Measurements from ENCODE around the gene PEPD.
A peak's percentile ranks its signal among the peaks of the same experiment; 100 is the strongest.

PEPD gene

DNA sequence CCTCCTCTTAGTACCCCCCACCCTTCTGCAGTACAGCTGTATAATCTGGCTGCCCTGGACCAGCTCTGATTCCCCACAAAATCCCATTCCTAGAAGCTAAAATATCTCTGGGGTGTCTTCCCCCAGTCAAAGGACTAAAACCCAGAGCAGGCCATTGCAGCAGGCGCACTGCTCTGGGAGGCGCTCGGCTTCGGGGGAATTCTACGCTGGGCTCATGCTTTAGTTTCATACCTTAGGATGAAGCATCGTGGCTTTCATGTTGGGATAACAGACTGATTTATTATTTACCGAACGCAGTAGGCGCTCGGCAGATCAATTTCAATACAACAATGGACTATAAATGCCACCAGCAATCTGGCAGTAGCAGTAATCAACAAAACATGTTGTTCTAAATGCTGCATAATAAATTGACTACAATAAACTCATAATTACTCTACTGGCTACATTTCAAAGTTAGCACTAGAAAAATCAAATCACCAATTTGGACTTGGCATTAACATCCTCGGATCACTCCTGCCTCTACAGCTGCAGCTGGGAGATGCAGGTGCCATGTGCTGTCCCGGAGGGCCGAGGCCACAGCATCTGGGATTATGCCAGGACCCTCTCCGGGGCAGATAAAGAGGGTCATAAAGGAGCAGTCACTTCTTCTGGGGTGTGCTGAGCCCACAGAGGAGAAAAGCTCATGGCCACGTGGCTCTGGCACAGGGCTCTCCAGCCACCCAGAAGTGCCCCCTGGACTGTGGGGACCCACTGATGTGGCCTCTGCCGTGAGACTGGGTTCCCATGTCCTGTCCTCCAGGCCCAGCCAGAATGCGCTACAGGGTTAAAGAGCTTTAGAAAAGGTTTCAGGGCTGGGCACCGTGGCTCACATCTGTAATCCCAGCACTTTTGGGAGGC is 112.8 kb downstream of the PEPD start:
- DNase-seq (ENCODE audit: low read depth) = no peak
- no peak overlapping the region for H3K4me3 ChIP-seq (replicated peaks; ENCODE audit: low read depth, low read length)
- TF ChIP-seq, protein P1, sequence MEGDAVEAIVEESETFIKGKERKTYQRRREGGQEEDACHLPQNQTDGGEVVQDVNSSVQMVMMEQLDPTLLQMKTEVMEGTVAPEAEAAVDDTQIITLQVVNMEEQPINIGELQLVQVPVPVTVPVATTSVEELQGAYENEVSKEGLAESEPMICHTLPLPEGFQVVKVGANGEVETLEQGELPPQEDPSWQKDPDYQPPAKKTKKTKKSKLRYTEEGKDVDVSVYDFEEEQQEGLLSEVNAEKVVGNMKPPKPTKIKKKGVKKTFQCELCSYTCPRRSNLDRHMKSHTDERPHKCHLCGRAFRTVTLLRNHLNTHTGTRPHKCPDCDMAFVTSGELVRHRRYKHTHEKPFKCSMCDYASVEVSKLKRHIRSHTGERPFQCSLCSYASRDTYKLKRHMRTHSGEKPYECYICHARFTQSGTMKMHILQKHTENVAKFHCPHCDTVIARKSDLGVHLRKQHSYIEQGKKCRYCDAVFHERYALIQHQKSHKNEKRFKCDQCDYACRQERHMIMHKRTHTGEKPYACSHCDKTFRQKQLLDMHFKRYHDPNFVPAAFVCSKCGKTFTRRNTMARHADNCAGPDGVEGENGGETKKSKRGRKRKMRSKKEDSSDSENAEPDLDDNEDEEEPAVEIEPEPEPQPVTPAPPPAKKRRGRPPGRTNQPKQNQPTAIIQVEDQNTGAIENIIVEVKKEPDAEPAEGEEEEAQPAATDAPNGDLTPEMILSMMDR (IDR thresholded peaks at IDR 0.05; ENCODE audit: low read length, missing control alignments) = no peak

DNA sequence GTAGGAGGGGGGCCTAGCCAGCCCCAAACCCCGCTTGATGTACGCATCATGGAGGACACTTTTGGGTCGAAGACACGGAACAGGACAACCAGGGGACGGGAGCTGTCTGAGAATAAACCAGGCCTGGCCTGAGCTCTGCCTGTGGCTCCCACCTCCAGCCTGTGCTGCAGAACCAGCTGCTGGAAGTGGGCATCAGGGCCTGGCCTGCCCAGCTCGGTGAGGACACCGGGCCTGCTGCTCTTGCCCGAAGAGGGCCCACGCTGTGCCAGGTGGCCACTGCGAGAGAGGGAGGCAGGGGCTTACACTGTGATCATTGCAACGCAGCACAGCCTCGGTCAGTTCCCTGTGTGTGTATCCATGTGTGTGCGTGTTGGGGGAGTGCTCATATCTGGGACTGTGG is 113.5 kb downstream of the PEPD start:
- TF ChIP-seq, protein P1 (IDR thresholded peaks at IDR 0.05; ENCODE audit: low read length, missing control alignments) = no peak
- H3K4me3 ChIP-seq (replicated peaks; ENCODE audit: low read depth, low read length) = no peak overlapping the region
- DNase-seq (ENCODE audit: low read depth) = no peak

DNA sequence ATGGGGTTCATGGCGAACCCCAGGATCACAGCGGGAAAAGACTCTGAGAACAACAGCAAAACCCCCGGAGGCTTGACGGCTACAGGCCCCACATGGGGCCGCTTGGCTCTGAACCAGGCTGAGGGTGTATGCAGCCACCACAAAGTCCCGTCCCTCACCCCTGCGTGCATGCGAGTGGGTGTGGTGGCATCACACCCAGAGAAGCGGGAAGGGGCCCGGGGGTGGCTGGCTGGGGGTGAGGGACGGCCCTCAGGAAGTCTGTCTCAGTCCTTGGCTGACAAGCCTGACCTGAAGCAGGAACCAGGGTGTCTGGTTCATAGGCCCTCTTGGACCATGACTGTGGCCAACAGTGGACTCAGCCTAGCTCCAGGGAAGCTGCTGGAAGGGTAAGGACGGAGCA is 113.9 kb downstream of the PEPD start:
- TF ChIP-seq, protein P1 (IDR thresholded peaks at IDR 0.05; ENCODE audit: low read length, missing control alignments) = no peak
- H3K4me3 ChIP-seq (replicated peaks; ENCODE audit: low read depth, low read length) = no peak overlapping the region
- DNase-seq (ENCODE audit: low read depth) = no peak

DNA sequence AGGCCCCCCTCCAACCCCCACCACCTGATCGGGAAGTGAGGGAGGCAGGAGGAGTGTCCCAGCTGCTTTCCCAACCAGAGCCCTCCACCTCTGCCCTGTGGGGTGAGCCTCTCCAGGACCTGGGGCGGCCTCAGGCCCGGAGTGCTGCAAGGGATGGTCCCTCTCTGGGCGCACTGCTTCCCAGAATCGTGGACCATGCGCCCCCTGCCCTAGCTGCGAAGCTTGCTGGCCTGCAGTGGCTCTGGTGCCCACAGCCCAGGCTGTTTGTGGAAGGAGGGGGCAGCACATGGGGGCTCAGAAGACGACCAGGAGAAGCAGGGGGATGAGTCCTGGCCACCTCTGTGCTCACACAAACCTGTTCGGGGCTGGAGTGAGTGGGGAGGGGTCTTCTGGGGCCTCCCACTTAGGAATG is 114.4 kb downstream of the PEPD start:
- TF ChIP-seq, protein P1 (IDR thresholded peaks at IDR 0.05; ENCODE audit: low read length, missing control alignments) = no peak
- no peak overlapping the region for H3K4me3 ChIP-seq (replicated peaks; ENCODE audit: low read depth, low read length)
- no peak for DNase-seq (ENCODE audit: low read depth)

DNA sequence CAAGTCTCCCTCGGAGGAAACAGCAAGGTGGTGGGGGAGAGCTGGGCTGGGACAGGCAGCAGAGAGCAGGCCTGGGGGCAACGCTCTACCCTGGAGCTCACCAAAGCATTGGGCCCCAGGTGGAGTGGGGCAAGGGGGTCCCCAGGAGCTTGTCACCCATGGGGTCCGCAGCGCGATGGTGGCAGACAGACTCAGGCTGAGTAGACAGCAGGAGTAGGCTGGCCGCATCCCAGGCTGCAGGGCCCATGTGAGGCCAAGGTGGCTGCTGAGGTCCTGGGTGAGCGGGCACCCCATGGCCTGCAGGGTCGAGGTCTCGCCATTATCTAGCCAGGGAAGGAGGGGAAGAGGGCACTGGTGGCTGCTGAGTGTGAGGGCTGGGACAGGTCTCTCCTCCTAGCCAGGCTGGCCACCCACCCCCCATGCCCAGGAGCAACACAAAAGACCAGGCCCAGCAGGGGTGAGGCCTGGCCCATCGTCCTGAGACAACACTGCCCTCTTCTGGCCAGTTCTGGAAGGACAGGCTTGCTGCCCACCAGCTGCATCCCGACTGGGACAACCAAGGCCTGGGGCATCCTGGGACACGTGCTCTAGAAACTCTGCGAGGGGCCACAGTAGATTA is 115.0 kb downstream of the PEPD start:
- peak; percentile 64 for DNase-seq (ENCODE audit: low read depth)
- H3K4me3 ChIP-seq (replicated peaks; ENCODE audit: low read depth, low read length) = no peak overlapping the region
- TF ChIP-seq, protein P1 (IDR thresholded peaks at IDR 0.05; ENCODE audit: low read length, missing control alignments) = peak; percentile 95

DNA sequence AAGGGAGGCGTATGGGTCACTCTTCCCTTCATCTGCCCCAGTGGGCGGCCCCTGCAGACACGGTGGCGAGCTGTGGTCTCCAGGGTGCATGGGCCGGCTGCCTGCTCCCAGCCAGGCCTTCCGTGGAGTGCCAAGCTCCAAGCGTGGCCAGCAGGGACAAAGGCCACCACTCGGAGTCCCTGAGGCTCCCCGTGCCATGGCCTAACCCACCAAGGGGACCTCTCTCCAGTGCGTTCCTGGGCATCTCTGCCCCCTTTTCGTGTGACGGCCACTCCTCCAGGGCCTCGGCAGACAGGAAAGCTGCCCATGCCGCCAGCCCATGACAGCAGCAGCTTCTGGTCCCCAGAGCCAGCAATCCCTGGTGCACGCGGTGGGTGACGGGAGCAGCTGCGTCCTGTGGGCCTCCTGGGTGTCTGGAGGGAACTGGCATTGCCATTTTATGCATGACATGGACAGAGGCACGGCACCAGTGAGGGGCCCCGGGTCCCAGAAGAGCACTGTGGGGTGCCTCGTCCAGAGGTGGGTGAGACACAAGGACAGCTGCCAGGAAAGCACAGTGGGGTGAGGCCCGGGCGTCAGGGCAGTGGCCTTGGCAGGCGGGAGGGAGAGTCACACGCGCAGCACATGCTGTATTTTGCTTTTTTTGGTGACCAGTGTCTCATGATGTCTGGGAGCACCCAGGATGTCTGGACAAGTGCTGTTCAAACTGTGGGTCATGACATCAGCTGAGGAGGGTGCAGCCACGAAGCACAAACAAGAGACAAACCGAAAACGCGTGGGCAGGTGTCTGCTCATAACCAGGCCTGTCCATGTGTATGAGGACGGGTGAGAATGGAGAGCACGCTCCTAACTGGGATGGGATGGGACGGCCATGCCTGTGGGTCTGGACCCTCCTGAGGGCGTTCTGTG is 115.8 kb downstream of the PEPD start:
- H3K4me3 ChIP-seq (replicated peaks; ENCODE audit: low read depth, low read length) = no peak overlapping the region
- DNase-seq (ENCODE audit: low read depth) = no peak
- TF ChIP-seq, protein P1 (IDR thresholded peaks at IDR 0.05; ENCODE audit: low read length, missing control alignments) = no peak
